Measurements from ENCODE around the gene TGIF2. TPM values are rescaled to one million over a fixed set of nuclear protein-coding genes. Genes with fewer than 3 reads are reported as not detected.

The TGIF2 gene
- total and polyA plus RNA-seq, 2 of the 13 experiments (the other 11 are each of a cell fraction or from before 2014, with no cell fraction given), result 41.3 to 53.9 TPM

DNA sequence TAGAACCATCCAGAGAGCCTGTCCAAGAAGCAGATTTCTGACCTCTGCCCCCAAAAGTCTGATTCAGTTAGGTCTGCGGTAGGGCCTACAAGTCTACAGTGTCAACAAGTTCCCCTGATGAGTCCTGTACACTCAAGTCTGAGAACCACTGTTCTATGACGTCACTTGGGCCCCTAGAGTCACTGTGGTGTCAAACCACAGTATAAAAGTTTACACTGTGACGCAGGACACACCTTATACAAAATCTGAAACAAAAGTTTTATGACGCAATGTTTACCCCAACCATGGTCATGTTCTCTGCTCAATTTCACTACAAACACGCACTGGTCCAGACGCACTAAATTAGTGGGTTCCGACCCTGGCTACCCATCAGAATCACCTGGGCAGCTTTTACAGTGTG lies 54.7 kb downstream of the TGIF2 start (continued):
- TF ChIP-seq MLLT10 (CRISPR knock-in tag; IDR thresholded peaks at IDR 0.05) (no peak), NFE2L2 (IDR thresholded peaks at IDR 0.05; ENCODE audit: low read length) (no peak), NR2C2 (CRISPR knock-in tag; IDR thresholded peaks at IDR 0.05; ENCODE audit: borderline replicate concordance) (no peak), NFE2L1 (CRISPR knock-in tag; IDR thresholded peaks at IDR 0.05; ENCODE audit: borderline replicate concordance) (no peak), ZNF776 (CRISPR knock-in tag; IDR thresholded peaks at IDR 0.05) (no peak), NFKB2 (CRISPR knock-in tag; IDR thresholded peaks at IDR 0.05; ENCODE audit: borderline replicate concordance) (no peak), ZSCAN29 (CRISPR knock-in tag; conservative IDR thresholded peaks at IDR 0.05) (no peak), FOXA1 (IDR thresholded peaks at IDR 0.05) (no peak), FOXA1 (CRISPR knock-in tag; IDR thresholded peaks at IDR 0.05) (no peak), CENPT (CRISPR knock-in tag; IDR thresholded peaks at IDR 0.05; ENCODE audit: low read depth) (no peak), TBX2 (CRISPR knock-in tag; IDR thresholded peaks at IDR 0.05; ENCODE audit: borderline replicate concordance) (no peak)
- TF ChIP-seq, protein P1, sequence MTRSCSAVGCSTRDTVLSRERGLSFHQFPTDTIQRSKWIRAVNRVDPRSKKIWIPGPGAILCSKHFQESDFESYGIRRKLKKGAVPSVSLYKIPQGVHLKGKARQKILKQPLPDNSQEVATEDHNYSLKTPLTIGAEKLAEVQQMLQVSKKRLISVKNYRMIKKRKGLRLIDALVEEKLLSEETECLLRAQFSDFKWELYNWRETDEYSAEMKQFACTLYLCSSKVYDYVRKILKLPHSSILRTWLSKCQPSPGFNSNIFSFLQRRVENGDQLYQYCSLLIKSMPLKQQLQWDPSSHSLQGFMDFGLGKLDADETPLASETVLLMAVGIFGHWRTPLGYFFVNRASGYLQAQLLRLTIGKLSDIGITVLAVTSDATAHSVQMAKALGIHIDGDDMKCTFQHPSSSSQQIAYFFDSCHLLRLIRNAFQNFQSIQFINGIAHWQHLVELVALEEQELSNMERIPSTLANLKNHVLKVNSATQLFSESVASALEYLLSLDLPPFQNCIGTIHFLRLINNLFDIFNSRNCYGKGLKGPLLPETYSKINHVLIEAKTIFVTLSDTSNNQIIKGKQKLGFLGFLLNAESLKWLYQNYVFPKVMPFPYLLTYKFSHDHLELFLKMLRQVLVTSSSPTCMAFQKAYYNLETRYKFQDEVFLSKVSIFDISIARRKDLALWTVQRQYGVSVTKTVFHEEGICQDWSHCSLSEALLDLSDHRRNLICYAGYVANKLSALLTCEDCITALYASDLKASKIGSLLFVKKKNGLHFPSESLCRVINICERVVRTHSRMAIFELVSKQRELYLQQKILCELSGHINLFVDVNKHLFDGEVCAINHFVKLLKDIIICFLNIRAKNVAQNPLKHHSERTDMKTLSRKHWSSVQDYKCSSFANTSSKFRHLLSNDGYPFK (CRISPR knock-in tag; IDR thresholded peaks at IDR 0.05; ENCODE audit: borderline replicate concordance), result no peak
- TF ChIP-seq, protein P2, sequence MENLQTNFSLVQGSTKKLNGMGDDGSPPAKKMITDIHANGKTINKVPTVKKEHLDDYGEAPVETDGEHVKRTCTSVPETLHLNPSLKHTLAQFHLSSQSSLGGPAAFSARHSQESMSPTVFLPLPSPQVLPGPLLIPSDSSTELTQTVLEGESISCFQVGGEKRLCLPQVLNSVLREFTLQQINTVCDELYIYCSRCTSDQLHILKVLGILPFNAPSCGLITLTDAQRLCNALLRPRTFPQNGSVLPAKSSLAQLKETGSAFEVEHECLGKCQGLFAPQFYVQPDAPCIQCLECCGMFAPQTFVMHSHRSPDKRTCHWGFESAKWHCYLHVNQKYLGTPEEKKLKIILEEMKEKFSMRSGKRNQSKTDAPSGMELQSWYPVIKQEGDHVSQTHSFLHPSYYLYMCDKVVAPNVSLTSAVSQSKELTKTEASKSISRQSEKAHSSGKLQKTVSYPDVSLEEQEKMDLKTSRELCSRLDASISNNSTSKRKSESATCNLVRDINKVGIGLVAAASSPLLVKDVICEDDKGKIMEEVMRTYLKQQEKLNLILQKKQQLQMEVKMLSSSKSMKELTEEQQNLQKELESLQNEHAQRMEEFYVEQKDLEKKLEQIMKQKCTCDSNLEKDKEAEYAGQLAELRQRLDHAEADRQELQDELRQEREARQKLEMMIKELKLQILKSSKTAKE (CRISPR knock-in tag; IDR thresholded peaks at IDR 0.05; ENCODE audit: borderline replicate concordance), result no peak
